Naive thymus-derived CD4-positive, alpha-beta T cell (primary cell): ENCODE data around the gene CXCR4. TPM values are rescaled to one million over a fixed set of nuclear protein-coding genes. Genes with fewer than 3 reads are reported as not detected.

Experiments used
- ATAC-seq: fragments of 150-1000 bp; cut with Tn5 transposase; 2 replicates; pipeline ENCODE4 v1.10.0; 2021; ENCODE audit warnings: mild to moderate bottlenecking, moderate library complexity
- CTCF ChIA-PET: fragments of 350-600 bp; sonication (Branson Sonifier 250); formaldehyde crosslinking; loops from one replicate; lab custom pipeline; 2021; ENCODE audit warnings: antibody characterized with exemption; lab: Charles Lee
- POLR2A ChIA-PET: fragments of 350-600 bp; sonication (Branson Sonifier 250); formaldehyde crosslinking; loops from one replicate; lab custom pipeline; 2021; ENCODE audit warnings: antibody characterized with exemption, inconsistent platforms; lab: Charles Lee
- DNase-seq, 9 donors: peaks; one replicate each; pipeline versions ENCODE4 v3.0.0 to v3.0.0-alpha.2; 2020 to 2022; ENCODE audit warnings: mixed read lengths in 1 of 9
- H3K27ac ChIP-seq: one replicate; pipeline ENCODE4 v1.7.0; 2013; ENCODE audit warnings: mild to moderate bottlenecking, low read depth, low read length, moderate library complexity
- H3K27me3 ChIP-seq, 2 donors: one replicate each; pipeline ENCODE4 v1.7.0; 2013; ENCODE audit warnings: low read length in 2 of 2, mild to moderate bottlenecking in 2 of 2, moderate library complexity in 2 of 2; ENCODE audit not compliant: control insufficient read depth in 2 of 2, insufficient read depth in 2 of 2
- H3K36me3 ChIP-seq, 3 experiments: 1 replicate in 2 of 3; 2 replicates in 1 of 3; pipeline ENCODE4 v1.7.0; 2013; ENCODE audit warnings: low read length in 3 of 3, mild to moderate bottlenecking in 3 of 3, moderate library complexity in 1 of 3; ENCODE audit not compliant: insufficient read depth in 3 of 3, control insufficient read depth in 2 of 3
- H3K4me1 ChIP-seq, 2 donors: one replicate each; pipeline ENCODE4 v1.7.0; 2013; ENCODE audit warnings: low read length in 2 of 2, mild to moderate bottlenecking in 2 of 2, moderate library complexity in 1 of 2; ENCODE audit not compliant: control insufficient read depth in 2 of 2, insufficient read depth in 2 of 2
- H3K4me3 ChIP-seq: 2 replicates; pipeline ENCODE4 v1.7.0; 2013; ENCODE audit warnings: mild to moderate bottlenecking, low read length
- H3K9me3 ChIP-seq, 3 experiments: 1 replicate in 2 of 3; 2 replicates in 1 of 3; pipeline ENCODE4 v1.7.0; 2013; ENCODE audit warnings: low read length in 3 of 3; ENCODE audit not compliant: control insufficient read depth in 2 of 3
- H3K27ac Mint-ChIP-seq, 9 donors: one replicate each; pipeline ENCODE4 v1.8.0; 2020 to 2022; ENCODE audit warnings: mixed read lengths in 9 of 9, mild to moderate bottlenecking in 8 of 9, moderate library complexity in 5 of 9, inconsistent platforms in 2 of 9
- H3K27me3 Mint-ChIP-seq, 5 donors: one replicate each; pipeline ENCODE4 v1.8.0; 2021 to 2022; ENCODE audit warnings: mixed read lengths in 5 of 5, mild to moderate bottlenecking in 1 of 5
- H3K36me3 Mint-ChIP-seq, 5 donors: one replicate each; pipeline ENCODE4 v1.8.0; 2020 to 2022; ENCODE audit warnings: mixed read lengths in 5 of 5, mild to moderate bottlenecking in 3 of 5, inconsistent platforms in 1 of 5
- H3K4me1 Mint-ChIP-seq, 7 donors: one replicate each; pipeline ENCODE4 v1.8.0; 2020 to 2022; ENCODE audit warnings: mixed read lengths in 7 of 7, mild to moderate bottlenecking in 3 of 7, inconsistent platforms in 1 of 7
- H3K4me3 Mint-ChIP-seq, 10 donors: one replicate each; pipeline ENCODE4 v1.8.0; 2020 to 2022; ENCODE audit warnings: mild to moderate bottlenecking in 10 of 10, mixed read lengths in 10 of 10, moderate library complexity in 6 of 10, inconsistent platforms in 2 of 10
- H3K9me3 Mint-ChIP-seq, 11 donors: one replicate each; pipeline ENCODE4 v1.8.0; 2020 to 2022; ENCODE audit warnings: mixed read lengths in 11 of 11, mild to moderate bottlenecking in 4 of 11, inconsistent platforms in 1 of 11, moderate library complexity in 1 of 11
- intact Hi-C, 2 donors: fragments of 100-400 bp; cut with micrococcal nuclease; formaldehyde crosslinking; loops; one replicate each; pipeline ENCODE4 v1.15.1; 2023
- polyA plus RNA-seq, 2 donors: library from polyadenylated mRNA; unstranded; fragments of 300-500 nt; fragmentation: Illumina TruSeq; gene quantifications; one replicate each; pipeline ENCODE4 v1.2.3, GENCODE V29; 2021
- total RNA-seq, 6 experiments: library from RNA in 5 of 6; stranded (reverse) in 5 of 6; gene quantifications; 1 replicate in 5 of 6; 2 replicates in 1 of 6; pipeline ENCODE4 v1.2.3 and lab custom pipeline; 2021 to 2026

The CXCR4 gene
- total and polyA plus RNA-seq, 7 experiments from 2014 or later: 239 to 1,323 (median 368) TPM

DNA sequence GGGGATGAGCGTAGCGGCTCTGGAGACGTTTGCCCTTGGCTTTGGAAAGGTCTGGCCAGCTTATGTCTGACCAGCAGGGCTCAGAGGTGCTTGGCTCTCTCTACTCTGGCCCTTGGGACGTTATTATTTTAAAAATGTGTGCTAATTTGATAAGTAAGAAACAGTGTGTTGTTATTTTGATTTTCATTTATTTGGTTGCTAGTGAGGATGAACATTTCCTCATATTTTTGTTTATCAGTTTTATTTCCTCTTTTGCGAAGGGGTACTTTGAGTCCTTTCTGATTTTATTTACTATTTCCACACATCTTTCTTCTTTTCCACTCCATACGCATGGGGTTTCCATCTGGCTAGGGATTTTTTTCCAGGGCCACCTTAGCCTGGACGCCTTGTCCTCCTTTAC, 11.4 kb downstream of the CXCR4 start:
- peaks cover 0 to 17% (median 6%) of the 10 kb centered on the region in 7 donors for H3K4me1 Mint-ChIP-seq
- intact Hi-C loops: no loop called here
- H3K4me1 ChIP-seq: no peaks in the 10 kb centered on the region
- H3K9me3 ChIP-seq: no peaks in the 10 kb centered on the region
- no peaks in the 10 kb centered on the region for H3K27me3 ChIP-seq
- H3K4me3 ChIP-seq: no peak overlapping the region
- no peaks in the 10 kb centered on the region for H3K36me3 ChIP-seq
- peaks cover 0 to 4% (median 0%) of the 10 kb centered on the region in 5 donors for H3K27me3 Mint-ChIP-seq
- H3K27ac ChIP-seq: no peak overlapping the region
- no peak overlapping the region for H3K27ac Mint-ChIP-seq
- POLR2A ChIA-PET: interaction anchor here (0.6 kb wide), 1 partner anchor 266 kb away, joined by 3 read pairs; no protein-coding TSS in a partner anchor
- H3K36me3 Mint-ChIP-seq: peaks cover 0 to 5% (median 0%) of the 10 kb centered on the region in 5 donors
- DNase-seq (no peak), ATAC-seq (no peak)
- peaks cover 0 to 2% (median 0%) of the 10 kb centered on the region in 11 donors for H3K9me3 Mint-ChIP-seq
- CTCF ChIA-PET: no interaction called here
- no peak overlapping the region for H3K4me3 Mint-ChIP-seq

- ATAC-seq (no peak), DNase-seq (no peak)
- ChIA-PET POLR2A (no interaction called here), CTCF (no interaction called here)
- no peak overlapping the region for H3K4me3 Mint-ChIP-seq
- peaks cover 0 to 4% (median 0%) of the 10 kb centered on the region in 5 donors for H3K27me3 Mint-ChIP-seq
- H3K27ac Mint-ChIP-seq: no peak overlapping the region
- Histone ChIP-seq H3K9me3 (no peaks in the 10 kb centered on the region), H3K27ac (no peak overlapping the region), H3K27me3 (no peaks in the 10 kb centered on the region), H3K4me3 (no peak overlapping the region), H3K36me3 (no peaks in the 10 kb centered on the region), H3K4me1 (no peaks in the 10 kb centered on the region)
- peaks cover 0 to 5% (median 0%) of the 10 kb centered on the region in 11 donors for H3K9me3 Mint-ChIP-seq
- intact Hi-C loops: no loop called here
- H3K4me1 Mint-ChIP-seq: peaks cover 0 to 20% (median 5%) of the 10 kb centered on the region in 7 donors
- peaks cover 0 to 8% (median 4%) of the 10 kb centered on the region in 5 donors for H3K36me3 Mint-ChIP-seq
Observed at GRCh38 chr2:136104977-136105376, 13.0 kb downstream of the CXCR4 start.

DNA sequence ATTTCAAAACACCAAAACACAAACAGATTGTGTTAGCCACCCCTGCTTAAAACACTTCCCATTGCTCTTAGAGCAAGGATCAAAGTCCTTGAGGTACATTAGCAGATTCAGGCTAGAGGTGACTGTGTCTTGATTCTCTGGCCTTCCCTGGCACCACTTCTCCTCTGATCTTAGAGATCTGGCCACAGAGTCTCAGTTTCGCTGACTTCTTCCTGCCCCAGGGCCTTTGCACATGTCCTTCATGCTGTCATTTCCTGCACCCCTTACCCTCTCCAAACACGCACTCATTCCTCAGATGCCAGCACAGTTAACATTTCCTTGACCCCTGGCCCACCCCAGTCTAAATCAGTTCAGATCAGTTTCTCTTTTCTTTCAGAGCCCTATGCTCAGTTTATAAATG, 16.9 kb downstream of the CXCR4 start:
- Mint-ChIP-seq H3K36me3 (peaks cover 0 to 10% (median 4%) of the 10 kb centered on the region in 5 donors), H3K27me3 (peaks cover 0 to 3% (median 0%) of the 10 kb centered on the region in 5 donors), H3K27ac (peak overlapping the region in 3 of 9 donors; percentile 28 to 53 (median 51)), H3K4me3 (no peak overlapping the region), H3K4me1 (peaks cover 0 to 18% (median 5%) of the 10 kb centered on the region in 7 donors), H3K9me3 (peaks cover 0 to 7% (median 0%) of the 10 kb centered on the region in 11 donors)
- Histone ChIP-seq H3K4me3 (no peak overlapping the region), H3K4me1 (no peaks in the 10 kb centered on the region), H3K27me3 (no peaks in the 10 kb centered on the region), H3K27ac (no peak overlapping the region), H3K9me3 (no peaks in the 10 kb centered on the region), H3K36me3 (no peaks in the 10 kb centered on the region)
- CTCF ChIA-PET: no interaction called here
- ATAC-seq (no peak), DNase-seq (no peak)
- intact Hi-C loops: no loop called here
- POLR2A ChIA-PET: interaction anchor here (0.6 kb wide), 1 partner anchor 136 kb away, joined by 3 read pairs; no protein-coding TSS in a partner anchor

DNA sequence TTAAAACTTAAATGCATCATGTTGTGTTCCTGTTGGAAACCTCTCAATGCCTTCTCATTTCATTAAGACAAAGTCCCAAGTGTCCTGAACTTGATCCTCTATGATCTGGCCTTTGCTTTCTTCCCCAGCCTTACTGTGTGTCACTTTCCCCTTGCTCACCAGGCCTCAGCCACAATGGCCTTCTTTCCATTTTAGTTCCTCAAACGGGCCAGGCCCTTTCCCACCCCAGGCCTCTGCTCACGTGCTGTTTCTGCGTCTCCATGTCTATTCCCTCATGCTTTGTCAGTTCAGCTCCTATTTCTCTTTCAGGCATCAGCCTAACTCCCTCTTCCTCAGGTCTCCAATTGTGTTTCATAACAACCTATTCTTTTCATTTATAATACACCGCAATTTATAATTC, 19.5 kb downstream of the CXCR4 start:
- intact Hi-C loops: no loop called here
- POLR2A ChIA-PET: interaction anchor here (0.8 to 1.7 kb wide), 2 partner anchors 10 to 39 kb away, joined by 3 to 5 read pairs; no protein-coding TSS in a partner anchor
- Mint-ChIP-seq H3K4me1 (peaks cover 0 to 18% (median 5%) of the 10 kb centered on the region in 7 donors), H3K9me3 (peaks cover 0 to 7% (median 0%) of the 10 kb centered on the region in 11 donors), H3K4me3 (no peak overlapping the region), H3K36me3 (peaks cover 0 to 10% (median 4%) of the 10 kb centered on the region in 5 donors), H3K27me3 (peaks cover 0 to 3% (median 0%) of the 10 kb centered on the region in 5 donors), H3K27ac (peak overlapping the region in 3 of 9 donors; percentile 33 to 76 (median 57))
- Histone ChIP-seq H3K4me1 (no peaks in the 10 kb centered on the region), H3K9me3 (no peaks in the 10 kb centered on the region), H3K36me3 (no peaks in the 10 kb centered on the region), H3K27ac (no peak overlapping the region), H3K27me3 (no peaks in the 10 kb centered on the region), H3K4me3 (no peak overlapping the region)
- DNase-seq (no peak), ATAC-seq (no peak)
- CTCF ChIA-PET: no interaction called here

- ChIA-PET CTCF (no interaction called here), POLR2A (no interaction called here)
Observed at GRCh38 chr2:136093583-136093982, 24.4 kb downstream of the CXCR4 start.

DNA sequence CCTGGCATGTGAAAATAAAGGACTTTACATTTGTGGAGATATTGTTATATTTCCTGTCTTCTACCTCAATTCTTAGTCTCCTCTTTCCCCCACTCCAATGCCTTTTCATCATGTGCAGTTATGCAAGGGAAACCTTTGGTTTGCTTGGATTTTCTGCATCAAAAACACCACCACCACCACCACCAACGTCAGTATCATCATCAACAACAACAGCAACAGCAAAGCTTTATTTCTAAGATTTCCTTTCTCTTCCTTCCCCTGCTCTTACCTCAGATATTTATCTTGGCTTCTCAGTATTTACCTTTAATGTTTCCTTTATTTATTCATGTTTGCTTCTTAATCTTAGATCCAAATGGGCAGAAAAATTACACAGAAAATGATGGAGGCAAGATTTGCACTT, 26.1 kb downstream of the CXCR4 start:
- Histone ChIP-seq H3K27ac (no peak overlapping the region), H3K9me3 (no peaks in the 10 kb centered on the region), H3K4me1 (no peaks in the 10 kb centered on the region), H3K27me3 (no peaks in the 10 kb centered on the region), H3K36me3 (no peaks in the 10 kb centered on the region), H3K4me3 (no peak overlapping the region)
- Mint-ChIP-seq H3K36me3 (peaks cover 0 to 2% (median 0%) of the 10 kb centered on the region in 5 donors), H3K9me3 (peaks cover 0 to 2% (median 0%) of the 10 kb centered on the region in 11 donors), H3K4me1 (peaks cover 12 to 27% (median 18%) of the 10 kb centered on the region in 7 donors), H3K27me3 (peaks cover 0 to 3% (median 0%) of the 10 kb centered on the region in 5 donors), H3K4me3 (peak overlapping the region in 1 of 10 donors; percentile 53), H3K27ac (peak overlapping the region in 5 of 9 donors; percentile 6 to 67 (median 32))
- DNase-seq (peak in 3 of 9 donors; percentile 11 to 36 (median 28)), ATAC-seq (peak; percentile 10)
- POLR2A ChIA-PET: no interaction called here
- intact Hi-C loops: loop anchor here in 1 of 2 donors (5.0 kb wide), 1 partner anchor 35 kb away; no protein-coding TSS in a partner anchor
- CTCF ChIA-PET: interaction anchor here (0.6 to 1.0 kb wide), 2 partner anchors 13 to 71 kb away, joined by 3 read pairs; no protein-coding TSS in a partner anchor

More at GRCh38 chr2:136093583-136093982, 24.4 kb downstream of the CXCR4 start:
- Mint-ChIP-seq H3K27me3 (peaks cover 0 to 3% (median 0%) of the 10 kb centered on the region in 5 donors), H3K36me3 (peaks cover 0 to 2% (median 0%) of the 10 kb centered on the region in 5 donors), H3K27ac (no peak overlapping the region), H3K9me3 (peaks cover 0 to 2% (median 0%) of the 10 kb centered on the region in 11 donors), H3K4me3 (no peak overlapping the region), H3K4me1 (peaks cover 9 to 23% (median 15%) of the 10 kb centered on the region in 7 donors)
- Histone ChIP-seq H3K4me1 (no peaks in the 10 kb centered on the region), H3K36me3 (no peaks in the 10 kb centered on the region), H3K9me3 (no peaks in the 10 kb centered on the region), H3K27ac (no peak overlapping the region), H3K27me3 (no peaks in the 10 kb centered on the region), H3K4me3 (no peak overlapping the region)
- ATAC-seq: no peak
- intact Hi-C loops: loop anchor here in 1 of 2 donors (5.0 kb wide), 1 partner anchor 36 kb away; no protein-coding TSS in a partner anchor
- DNase-seq: no peak
